Fibroblast of lung (primary cell): ENCODE data around the gene AK5. TPM values are rescaled to one million over a fixed set of nuclear protein-coding genes. Genes with fewer than 3 reads are reported as not detected.

Experiments used
- DNase-seq, 2 donors: peaks; one replicate each; pipeline versions ENCODE4 v3.0.0 to v3.0.0-alpha.2; 2010; ENCODE audit warnings: low read depth in 2 of 2
- H2AFZ ChIP-seq: 2 replicates; pipeline ENCODE4 v1.5.1; 2012; ENCODE audit warnings: low read length, control low read depth, inconsistent platforms
- H3K27ac ChIP-seq: 2 replicates; pipeline ENCODE4 v1.5.1; 2011; ENCODE audit warnings: low read length, control low read depth; ENCODE audit not compliant: insufficient read depth
- H3K27me3 ChIP-seq: 2 replicates; pipeline ENCODE4 v1.5.1; 2011; ENCODE audit warnings: mild to moderate bottlenecking, low read length; ENCODE audit not compliant: control insufficient read depth, insufficient read depth
- H3K36me3 ChIP-seq: 2 replicates; pipeline ENCODE4 v1.5.1; 2011; ENCODE audit warnings: low read length; ENCODE audit not compliant: control insufficient read depth, insufficient read depth
- H3K4me1 ChIP-seq: 2 replicates; pipeline ENCODE4 v1.5.1; 2011; ENCODE audit warnings: low read length; ENCODE audit not compliant: control insufficient read depth, insufficient read depth; ENCODE audit errors: extremely low read depth
- H3K4me2 ChIP-seq: 2 replicates; pipeline ENCODE4 v1.5.1; 2011; ENCODE audit warnings: low read length, control low read depth; ENCODE audit not compliant: insufficient read depth; ENCODE audit errors: extremely low read depth
- H3K4me3 ChIP-seq, 4 experiments: fragments of 200-600 bp in 1 of 4; sonication (generic) in 1 of 4; replicated peaks in 1 of 4; 2 replicates each; pipeline ENCODE4 v1.5.1; 2011 to 2016; ENCODE audit warnings: low read length in 4 of 4, low read depth in 3 of 4, mild to moderate bottlenecking in 3 of 4, control low read depth in 2 of 4, inconsistent platforms in 1 of 4, mixed read lengths in 1 of 4; ENCODE audit not compliant: insufficient read depth in 1 of 4; ENCODE audit errors: control extremely low read depth in 1 of 4
- H3K79me2 ChIP-seq: 2 replicates; pipeline ENCODE4 v1.5.1; 2012; ENCODE audit warnings: mild to moderate bottlenecking, low read length, inconsistent platforms; ENCODE audit not compliant: control insufficient read depth, insufficient read depth
- H3K9ac ChIP-seq: 2 replicates; pipeline ENCODE4 v1.5.1; 2011; ENCODE audit warnings: mild to moderate bottlenecking, low read length, control low read depth; ENCODE audit not compliant: insufficient read depth
- H3K9me3 ChIP-seq: 2 replicates; pipeline ENCODE4 v1.5.1; 2012; ENCODE audit warnings: low read depth, low read length; ENCODE audit not compliant: control insufficient read depth, insufficient read depth
- H4K20me1 ChIP-seq: 2 replicates; pipeline ENCODE4 v1.5.1; 2011; ENCODE audit warnings: low read length; ENCODE audit not compliant: control insufficient read depth, insufficient read depth; ENCODE audit errors: extremely low read depth
- CTCF ChIP-seq, 2 donors: IDR thresholded peaks in 1 of 2; conservative IDR thresholded peaks in 1 of 2; 1 replicate in 1 of 2; 2 replicates in 1 of 2; pipeline ENCODE4 v1.5.1; 2011 to 2012; ENCODE audit warnings: low read length in 2 of 2, control low read depth in 1 of 2, inconsistent platforms in 1 of 2, low read depth in 1 of 2, mild to moderate bottlenecking in 1 of 2
- EZH2 ChIP-seq: IDR thresholded peaks from 2 replicates; pipeline ENCODE4 v1.5.1; 2012; ENCODE audit warnings: low read length, control low read depth, mild to moderate bottlenecking; ENCODE audit errors: missing control alignments
- polyA plus RNA-seq, 2 donors: library from polyadenylated mRNA; depleted of rRNA in 1 of 2; stranded (reverse) in 1 of 2; unstranded in 1 of 2; fragments of >200 nt; gene quantifications; 2 replicates each; pipeline ENCODE4 v1.2.1, GENCODE V29; 2011 to 2012; ENCODE audit warnings: missing spikeins in 1 of 2
- total RNA-seq: library from RNA; depleted of rRNA; stranded (reverse); fragments of >200 nt; gene quantifications from 2 replicates; pipeline ENCODE4 v1.2.1, GENCODE V29; 2014

Gene AK5
- total and polyA plus RNA-seq, 2 donors (not counting 1 experiment from before 2014, with no cell fraction given): 37.9 to 87.7 TPM

- no peak overlapping the region for H2AFZ ChIP-seq
- DNase-seq: peak; percentile 96 to 98
- H3K4me3 ChIP-seq: no peak overlapping the region
- H3K9me3 ChIP-seq: no peaks in the 10 kb centered on the region
- H3K27ac ChIP-seq: peak overlapping the region; percentile 79
- H3K4me1 ChIP-seq: peaks cover 31% of the 10 kb centered on the region
- no peaks in the 10 kb centered on the region for H3K27me3 ChIP-seq
- no peaks in the 10 kb centered on the region for H3K79me2 ChIP-seq
- no peaks in the 10 kb centered on the region for H3K36me3 ChIP-seq
- no peak overlapping the region for H3K4me2 ChIP-seq
- TF ChIP-seq CTCF (conservative IDR thresholded peaks at IDR 0.05 in 1 of 2, IDR thresholded peaks at IDR 0.05 in 1 of 2; ENCODE audit: low read depth in 1 of 2, low read length in 2 of 2) (no peak), EZH2 (no peak)
- H3K9ac ChIP-seq: no peak overlapping the region
- H4K20me1 ChIP-seq: no peaks in the 10 kb centered on the region
Observed at GRCh38 chr1:77536813-77537212, 255.0 kb downstream of the AK5 start.

- no peaks in the 10 kb centered on the region for H4K20me1 ChIP-seq
- DNase-seq: peak; percentile 84 to 94
- no peak overlapping the region for H2AFZ ChIP-seq
- peak overlapping the region; percentile 96 for H3K27ac ChIP-seq
- H3K36me3 ChIP-seq: no peaks in the 10 kb centered on the region
- peak overlapping the region; percentile 69 for H3K4me2 ChIP-seq
- H3K4me3 ChIP-seq: peak overlapping the region in 2 of 4 experiments; percentile 2 to 27
- TF ChIP-seq EZH2 (no peak), CTCF (conservative IDR thresholded peaks at IDR 0.05 in 1 of 2, IDR thresholded peaks at IDR 0.05 in 1 of 2; ENCODE audit: low read depth in 1 of 2, low read length in 2 of 2) (no peak)
- H3K9ac ChIP-seq: peak overlapping the region; percentile 67
- H3K27me3 ChIP-seq: no peaks in the 10 kb centered on the region
- no peaks in the 10 kb centered on the region for H3K9me3 ChIP-seq
- no peaks in the 10 kb centered on the region for H3K79me2 ChIP-seq
- H3K4me1 ChIP-seq: peaks cover 29% of the 10 kb centered on the region
Observed at GRCh38 chr1:77538956-77539518, 257.2 kb downstream of the AK5 start.

GRCh38 chr1:77539519-77540142 is 257.8 kb downstream of the AK5 start:
- Histone ChIP-seq H3K4me1 (peaks cover 29% of the 10 kb centered on the region), H3K9me3 (no peaks in the 10 kb centered on the region), H3K9ac (peak overlapping the region; percentile 67), H2AFZ (no peak overlapping the region), H3K27ac (peak overlapping the region; percentile 96), H3K4me2 (peak overlapping the region; percentile 69), H3K36me3 (no peaks in the 10 kb centered on the region), H3K4me3 (peak overlapping the region in 2 of 4 experiments; percentile 2 to 27), H4K20me1 (no peaks in the 10 kb centered on the region), H3K79me2 (no peaks in the 10 kb centered on the region), H3K27me3 (no peaks in the 10 kb centered on the region)
- peak; percentile 90 to 97 for DNase-seq
- TF ChIP-seq EZH2 (no peak), CTCF (conservative IDR thresholded peaks at IDR 0.05 in 1 of 2, IDR thresholded peaks at IDR 0.05 in 1 of 2; ENCODE audit: low read depth in 1 of 2, low read length in 2 of 2) (no peak)
